ENCODE data around the gene ARL16.
A peak's percentile ranks its signal among the peaks of the same experiment; 100 is the strongest.

Gene ARL16

GRCh38 chr17:81683584-81684441, at the start of gene ARL16, which contains the start of gene HGS:
ARL16 (minus strand) TSS chr17:81683797; CDS start chr17:81683753, 44 bp downstream.
HGS (plus strand) TSS chr17:81684011; CDS start chr17:81684067, 56 bp downstream.
- in situ Hi-C loops (cut with HindIII; ENCODE audit: low pct_ligation_motif_present, low pct_unique_long_range_greater_than_20kb, low sequenced_read_pairs): no loop called here
- DNase-seq: peak; percentile 100

GRCh38 chr17:81727324-81728031, 43.9 kb upstream of the ARL16 start:
- DNase-seq: no peak
- in situ Hi-C loops (cut with HindIII; ENCODE audit: low pct_ligation_motif_present, low pct_unique_long_range_greater_than_20kb, low sequenced_read_pairs): no loop called here

GRCh38 chr17:81726004-81726403, 42.4 kb upstream of the ARL16 start:
- in situ Hi-C loops (cut with HindIII; ENCODE audit: low pct_ligation_motif_present, low pct_unique_long_range_greater_than_20kb, low sequenced_read_pairs): no loop called here
- no peak for DNase-seq

GRCh38 chr17:81725439-81725838, 41.8 kb upstream of the ARL16 start:
- no peak for DNase-seq
- in situ Hi-C loops (cut with HindIII; ENCODE audit: low pct_ligation_motif_present, low pct_unique_long_range_greater_than_20kb, low sequenced_read_pairs): no loop called here

- no peak for DNase-seq
- in situ Hi-C loops (cut with HindIII; ENCODE audit: low pct_ligation_motif_present, low pct_unique_long_range_greater_than_20kb, low sequenced_read_pairs): no loop called here
Measured at GRCh38 chr17:81723651-81724209, 40.1 kb upstream of the ARL16 start.

GRCh38 chr17:81722184-81723120, 38.9 kb upstream of the ARL16 start:
- in situ Hi-C loops (cut with HindIII; ENCODE audit: low pct_ligation_motif_present, low pct_unique_long_range_greater_than_20kb, low sequenced_read_pairs): no loop called here
- DNase-seq: peak; percentile 72

- in situ Hi-C loops (cut with HindIII; ENCODE audit: low pct_ligation_motif_present, low pct_unique_long_range_greater_than_20kb, low sequenced_read_pairs): no loop called here
- DNase-seq: no peak
Measured at GRCh38 chr17:81720267-81721071, 36.9 kb upstream of the ARL16 start.

- DNase-seq: no peak
- in situ Hi-C loops (cut with HindIII; ENCODE audit: low pct_ligation_motif_present, low pct_unique_long_range_greater_than_20kb, low sequenced_read_pairs): no loop called here
Measured at GRCh38 chr17:81719410-81720266, 36.0 kb upstream of the ARL16 start.

- in situ Hi-C loops (cut with HindIII; ENCODE audit: low pct_ligation_motif_present, low pct_unique_long_range_greater_than_20kb, low sequenced_read_pairs): no loop called here
Measured at GRCh38 chr17:81717766-81718089, 34.1 kb upstream of the ARL16 start.

GRCh38 chr17:81717049-81717765, 33.6 kb upstream of the ARL16 start:
- in situ Hi-C loops (cut with HindIII; ENCODE audit: low pct_ligation_motif_present, low pct_unique_long_range_greater_than_20kb, low sequenced_read_pairs): no loop called here
- no peak for DNase-seq

More at GRCh38 chr17:81717766-81718089, 34.1 kb upstream of the ARL16 start:
- DNase-seq: no peak

GRCh38 chr17:81716674-81716996, 33.0 kb upstream of the ARL16 start:
- DNase-seq: no peak
- in situ Hi-C loops (cut with HindIII; ENCODE audit: low pct_ligation_motif_present, low pct_unique_long_range_greater_than_20kb, low sequenced_read_pairs): no loop called here

GRCh38 chr17:81715872-81716673, 32.5 kb upstream of the ARL16 start:
- no peak for DNase-seq
- in situ Hi-C loops (cut with HindIII; ENCODE audit: low pct_ligation_motif_present, low pct_unique_long_range_greater_than_20kb, low sequenced_read_pairs): no loop called here

- in situ Hi-C loops (cut with HindIII; ENCODE audit: low pct_ligation_motif_present, low pct_unique_long_range_greater_than_20kb, low sequenced_read_pairs): no loop called here
- DNase-seq: no peak
Measured at GRCh38 chr17:81715107-81715871, 31.7 kb upstream of the ARL16 start.

- no peak for DNase-seq
- in situ Hi-C loops (cut with HindIII; ENCODE audit: low pct_ligation_motif_present, low pct_unique_long_range_greater_than_20kb, low sequenced_read_pairs): no loop called here
Measured at GRCh38 chr17:81714412-81715106, 31.0 kb upstream of the ARL16 start.

All from ACHN (cell line).